SU-DHL-6 (cell line): Measurements from ENCODE around the gene KLF16.

ENCODE experiments used
- EZH2phosphoT487 ChIP-seq: fragments of 200-600 bp; sonication (generic), shearing (Covaris generic); conservative IDR thresholded peaks from 2 replicates; pipeline ENCODE4 v1.6.1; 2018; ENCODE audit warnings: mild to moderate bottlenecking, antibody characterized with exemption, low read length, moderate library complexity, mixed read lengths
- TF ChIP-seq, protein P1 (sequence below): fragments of 200-600 bp; sonication (generic); IDR thresholded peaks from one replicate; pipeline ENCODE4 v1.5.1; 2017; ENCODE audit warnings: antibody characterized with exemption, mild to moderate bottlenecking, low read length, moderate library complexity; ENCODE audit not compliant: insufficient read depth, poor library complexity, severe bottlenecking

- TF ChIP-seq, protein P1, sequence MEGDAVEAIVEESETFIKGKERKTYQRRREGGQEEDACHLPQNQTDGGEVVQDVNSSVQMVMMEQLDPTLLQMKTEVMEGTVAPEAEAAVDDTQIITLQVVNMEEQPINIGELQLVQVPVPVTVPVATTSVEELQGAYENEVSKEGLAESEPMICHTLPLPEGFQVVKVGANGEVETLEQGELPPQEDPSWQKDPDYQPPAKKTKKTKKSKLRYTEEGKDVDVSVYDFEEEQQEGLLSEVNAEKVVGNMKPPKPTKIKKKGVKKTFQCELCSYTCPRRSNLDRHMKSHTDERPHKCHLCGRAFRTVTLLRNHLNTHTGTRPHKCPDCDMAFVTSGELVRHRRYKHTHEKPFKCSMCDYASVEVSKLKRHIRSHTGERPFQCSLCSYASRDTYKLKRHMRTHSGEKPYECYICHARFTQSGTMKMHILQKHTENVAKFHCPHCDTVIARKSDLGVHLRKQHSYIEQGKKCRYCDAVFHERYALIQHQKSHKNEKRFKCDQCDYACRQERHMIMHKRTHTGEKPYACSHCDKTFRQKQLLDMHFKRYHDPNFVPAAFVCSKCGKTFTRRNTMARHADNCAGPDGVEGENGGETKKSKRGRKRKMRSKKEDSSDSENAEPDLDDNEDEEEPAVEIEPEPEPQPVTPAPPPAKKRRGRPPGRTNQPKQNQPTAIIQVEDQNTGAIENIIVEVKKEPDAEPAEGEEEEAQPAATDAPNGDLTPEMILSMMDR = no peak
- no peak for TF ChIP-seq EZH2phosphoT487
Measured at GRCh38 chr19:1862424-1863327, 703 bp downstream of the KLF16 start.
